GM19468 (cell line): ENCODE data around the gene MAN1C1.

Experiments
- ATAC-seq: cut with Tn5 transposase; IDR thresholded peaks from one replicate; pipeline ENCODE4 v1.9.1; 2021; ENCODE audit warnings: mild to moderate bottlenecking, moderate library complexity, moderate number of reproducible peaks; ENCODE audit not compliant: unreplicated experiment; ENCODE audit errors: extremely low read depth

Gene MAN1C1

DNA sequence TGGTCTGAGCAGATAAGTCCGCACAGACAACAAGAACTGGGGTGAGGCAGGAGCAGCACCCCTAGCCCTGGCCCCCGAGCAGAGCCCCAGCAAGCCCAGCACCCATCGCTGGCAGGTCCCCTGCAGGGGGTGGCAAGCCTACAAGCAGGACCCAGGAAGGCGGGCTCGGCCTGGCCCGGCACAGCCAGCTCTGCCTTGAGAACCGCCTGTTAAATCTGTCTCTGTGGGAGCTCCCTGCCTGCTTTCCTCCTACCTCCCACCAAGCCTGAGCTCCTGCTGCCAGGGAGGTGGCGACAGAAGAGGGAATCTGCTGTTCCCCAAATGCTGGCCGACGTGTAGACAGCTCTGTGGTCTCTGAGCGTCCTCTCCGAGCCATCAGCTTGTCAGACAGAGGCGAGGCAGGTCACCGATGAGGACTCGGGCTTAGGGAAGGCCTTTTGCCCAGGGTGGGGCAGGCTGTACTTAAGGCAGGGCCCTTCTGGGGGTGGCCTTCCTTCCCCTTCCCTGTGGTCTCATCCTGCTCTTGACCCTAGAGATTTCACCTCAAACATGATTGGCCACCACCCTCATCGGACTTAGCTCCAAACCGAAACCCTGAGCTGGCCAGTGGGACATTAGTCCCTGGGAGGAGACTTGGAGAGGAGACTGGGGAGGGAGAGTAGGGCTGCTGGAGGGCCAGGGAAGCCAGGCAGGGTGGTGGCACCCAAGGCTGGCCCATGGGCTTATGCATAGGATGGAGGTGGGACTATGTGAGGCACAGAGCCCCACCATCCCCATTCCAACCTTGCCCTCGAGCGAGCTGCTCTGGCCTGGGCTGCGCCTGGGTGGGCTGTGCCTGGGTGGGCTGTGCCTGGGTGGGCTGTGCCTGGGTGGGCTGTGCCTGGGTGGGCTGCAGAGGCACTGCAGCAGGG lies 191.1 kb downstream of the MAN1C1 start:
- no peak for ATAC-seq

DNA sequence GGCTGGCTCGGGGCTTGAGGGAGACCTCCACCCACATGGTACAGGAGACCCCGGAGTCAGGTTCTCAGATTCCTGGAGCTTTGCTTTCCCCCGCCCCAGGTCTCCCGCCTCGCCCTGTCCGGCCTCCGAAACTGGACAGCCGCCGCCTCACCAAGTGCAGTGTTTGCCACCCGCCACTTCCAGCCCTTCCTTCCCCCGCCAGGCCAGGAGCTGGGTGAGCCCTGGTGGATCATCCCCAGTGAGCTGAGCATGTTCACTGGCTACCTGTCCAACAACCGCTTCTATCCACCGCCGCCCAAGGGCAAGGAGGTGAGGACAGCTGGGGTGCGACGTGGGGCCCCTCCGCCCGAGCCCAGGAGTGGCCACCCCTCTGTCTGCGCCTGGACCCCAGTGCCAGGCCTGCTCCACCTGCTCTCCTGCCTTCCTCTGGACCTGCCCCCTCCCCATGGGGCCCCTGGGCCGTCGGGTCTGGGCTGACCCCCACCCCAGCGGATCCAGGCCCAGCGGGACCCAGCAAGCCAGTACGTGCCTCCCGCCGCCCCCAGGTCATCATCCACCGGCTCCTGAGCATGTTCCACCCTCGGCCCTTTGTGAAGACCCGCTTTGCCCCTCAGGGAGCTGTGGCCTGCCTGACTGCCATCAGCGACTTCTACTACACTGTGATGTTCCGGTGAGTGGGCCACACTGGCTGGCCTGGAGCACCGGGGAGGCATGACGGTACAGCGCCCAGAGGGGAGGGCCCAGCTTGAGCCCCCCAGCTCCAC lies 192.1 kb downstream of the MAN1C1 start:
- no peak for ATAC-seq

DNA sequence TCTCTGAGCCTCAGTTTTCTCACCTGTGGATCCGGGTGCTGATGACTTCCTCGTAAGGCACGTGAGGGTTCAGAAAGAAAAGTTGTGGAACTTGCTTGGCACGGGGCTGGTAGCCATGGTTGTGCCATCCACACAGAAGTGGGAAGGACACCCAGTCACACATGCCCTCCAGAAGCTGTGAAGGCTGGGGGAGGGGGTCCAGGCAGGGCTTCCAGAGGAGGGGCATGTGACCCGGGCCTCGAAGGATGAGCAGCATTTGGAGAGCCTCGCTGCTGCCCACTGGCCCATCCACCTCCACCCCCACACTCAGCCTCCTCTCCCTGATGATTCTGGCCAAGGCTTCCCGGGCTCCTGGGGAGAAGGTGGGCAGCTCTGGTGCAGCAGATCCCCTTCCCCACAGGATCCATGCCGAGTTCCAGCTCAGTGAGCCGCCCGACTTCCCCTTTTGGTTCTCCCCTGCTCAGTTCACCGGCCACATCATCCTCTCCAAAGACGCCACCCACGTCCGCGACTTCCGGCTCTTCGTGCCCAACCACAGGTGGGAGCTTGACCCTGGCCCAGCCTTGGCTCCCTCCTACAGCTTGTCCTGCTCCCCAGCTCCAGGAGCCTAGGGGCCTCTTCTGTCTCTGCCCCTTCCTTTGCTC lies 192.8 kb downstream of the MAN1C1 start:
- no peak for ATAC-seq

DNA sequence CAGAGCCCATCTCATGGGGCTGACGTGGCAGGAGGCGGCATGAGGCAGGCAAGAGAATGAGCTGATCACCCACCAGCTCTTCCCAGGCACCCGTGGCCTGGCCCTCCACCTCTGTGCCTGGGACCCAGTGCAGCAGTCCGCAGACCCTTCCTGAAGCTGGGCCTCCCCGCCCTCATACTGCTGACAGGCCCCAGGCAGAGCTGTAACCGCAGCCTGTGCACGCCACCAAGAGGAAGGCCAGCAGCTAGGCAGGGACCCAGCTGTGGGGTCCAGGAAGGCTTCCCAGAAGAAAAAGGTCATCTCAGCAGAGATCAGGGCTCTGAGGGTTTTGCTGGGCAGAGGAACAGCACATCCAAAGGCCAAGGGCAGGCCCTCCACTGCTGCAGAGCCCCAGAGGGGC lies 193.3 kb downstream of the MAN1C1 start:
- no peak for ATAC-seq

DNA sequence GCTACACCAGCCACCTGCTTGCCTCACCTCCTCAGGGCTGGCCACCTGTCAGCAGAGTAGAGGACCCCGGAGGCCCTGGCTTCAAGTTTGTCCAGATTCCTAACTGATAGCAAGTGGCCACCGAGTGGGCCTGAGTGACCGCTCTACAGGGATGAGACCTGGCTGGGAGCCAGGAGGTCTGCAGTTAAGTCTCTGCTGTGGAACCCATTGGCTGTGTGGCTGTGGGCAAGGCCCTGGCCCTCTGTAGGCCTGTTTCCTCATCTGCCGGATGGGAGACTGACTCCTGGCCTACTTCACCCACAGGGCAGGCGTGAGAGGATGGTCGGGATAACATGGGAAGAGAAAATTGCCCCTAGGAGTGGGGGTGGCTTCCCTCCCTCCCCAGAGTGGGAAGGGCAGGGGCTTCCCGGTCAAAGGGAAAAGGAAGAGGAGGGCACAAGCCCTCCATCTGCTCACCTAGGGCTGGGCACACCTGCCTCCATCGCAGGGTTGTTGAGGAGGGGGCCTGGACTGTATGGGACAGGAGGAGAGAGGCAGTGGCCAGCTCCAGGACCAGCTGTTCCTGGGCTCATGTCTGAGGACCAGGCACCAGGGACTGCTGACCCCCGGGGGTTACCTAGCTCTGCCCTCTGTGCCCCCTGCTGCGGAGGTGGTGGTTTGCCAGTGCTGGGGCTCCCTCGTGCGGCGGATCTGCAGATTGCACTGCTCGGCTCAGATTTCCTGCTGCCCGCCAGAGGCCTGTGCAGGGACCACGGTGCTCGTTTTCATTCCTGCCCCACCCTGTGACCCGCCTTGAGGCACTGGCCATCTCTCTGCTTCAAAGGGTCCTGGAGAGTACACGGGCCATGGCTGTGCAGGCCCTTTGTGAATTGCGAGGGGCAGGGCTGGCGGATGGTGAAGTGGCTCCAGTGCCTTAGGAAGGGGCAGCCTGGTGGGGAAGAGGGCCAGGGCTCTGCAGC lies 194.0 kb downstream of the MAN1C1 start:
- no peak for ATAC-seq

DNA sequence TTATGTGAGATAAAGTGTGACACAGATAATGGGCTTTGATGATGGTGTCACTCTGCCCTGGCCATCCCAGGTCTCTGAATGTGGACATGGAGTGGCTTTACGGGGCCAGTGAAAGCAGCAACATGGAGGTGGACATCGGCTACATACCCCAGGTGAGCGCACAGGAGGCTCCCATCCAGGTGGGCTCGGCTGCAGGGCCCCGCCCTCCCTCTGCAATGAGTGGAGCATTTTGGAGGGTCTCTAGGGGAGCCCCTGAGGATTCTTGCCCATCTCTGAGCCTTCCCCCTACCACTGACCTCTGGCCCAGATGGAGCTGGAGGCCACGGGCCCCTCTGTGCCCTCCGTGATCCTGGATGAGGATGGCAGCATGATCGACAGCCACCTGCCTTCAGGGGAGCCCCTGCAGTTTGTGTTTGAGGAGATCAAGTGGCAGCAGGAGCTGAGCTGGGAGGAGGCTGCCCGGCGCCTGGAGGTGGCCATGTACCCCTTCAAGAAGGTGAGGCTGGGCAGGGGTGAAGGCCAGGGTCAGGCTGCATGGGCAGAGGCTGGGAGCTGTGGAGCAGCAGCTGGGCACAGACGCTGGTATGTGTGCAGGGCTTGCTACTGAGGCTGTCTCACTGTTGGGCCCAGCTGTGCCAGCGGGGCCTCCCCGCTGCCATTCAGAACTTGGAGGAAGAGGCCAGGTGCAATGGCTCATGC lies 194.9 kb downstream of the MAN1C1 start:
- no peak for ATAC-seq

DNA sequence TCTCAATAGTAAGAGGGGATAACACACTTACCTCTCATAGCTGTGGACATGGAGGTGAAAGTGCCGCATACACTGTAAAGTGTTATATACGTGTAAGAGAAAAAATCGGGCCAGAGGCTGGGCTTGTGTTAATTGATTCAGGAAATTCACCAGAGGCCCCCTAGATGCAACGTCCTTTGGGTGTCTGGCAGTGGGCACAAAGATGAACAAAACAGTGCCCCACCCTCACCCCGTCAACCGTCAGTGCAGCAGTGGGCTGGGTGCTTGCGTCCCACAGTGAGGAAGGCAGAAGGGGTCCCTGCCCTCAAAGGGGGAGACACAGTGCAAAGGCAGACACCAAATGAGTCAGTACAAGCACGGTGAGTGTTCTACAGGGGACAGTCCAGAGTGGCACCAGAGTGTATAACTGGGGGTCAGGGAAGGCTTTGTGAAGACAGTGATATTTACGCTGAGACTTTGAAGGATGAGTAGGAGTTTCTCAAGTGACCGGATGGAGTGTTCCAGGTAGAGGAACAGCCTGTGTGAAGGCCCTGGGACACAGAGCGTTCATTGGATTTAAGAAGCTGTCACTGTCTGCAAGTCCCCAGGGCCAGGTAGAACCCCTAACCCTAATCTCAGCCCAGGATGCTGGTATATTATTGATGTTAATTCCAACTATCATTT lies 196.6 kb downstream of the MAN1C1 start:
- no peak for ATAC-seq

DNA sequence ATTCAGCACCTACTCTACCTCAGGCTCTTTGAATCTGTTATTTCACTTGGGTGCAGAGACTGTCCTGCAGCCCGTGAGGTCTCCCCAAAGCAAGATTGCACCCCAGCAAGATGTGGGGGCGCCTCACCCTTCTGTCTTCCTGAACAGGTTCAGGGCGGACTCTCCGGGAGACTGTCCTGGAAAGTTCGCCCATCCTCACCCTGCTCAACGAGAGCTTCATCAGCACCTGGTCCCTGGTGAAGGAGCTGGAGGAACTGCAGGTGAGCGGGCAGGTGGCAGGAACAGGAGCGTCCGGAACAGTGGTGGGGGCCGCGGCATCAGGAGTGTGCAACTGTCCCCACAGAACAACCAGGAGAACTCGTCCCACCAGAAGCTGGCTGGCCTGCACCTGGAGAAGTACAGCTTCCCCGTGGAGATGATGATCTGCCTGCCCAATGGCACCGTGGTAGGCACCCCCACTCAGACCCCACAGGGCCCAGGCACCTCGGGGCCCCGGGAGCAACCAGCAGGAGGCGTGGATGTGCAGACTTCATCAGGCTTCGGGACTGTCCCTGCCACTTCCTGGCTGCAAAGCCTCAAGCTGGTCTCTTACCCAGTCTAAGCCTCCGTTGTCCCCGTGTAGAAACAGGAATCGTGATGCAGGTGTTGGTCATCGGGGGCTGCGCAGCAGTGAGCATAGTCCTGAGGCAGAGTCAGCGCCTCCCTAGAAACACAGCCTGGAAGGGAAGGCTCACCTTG lies 197.3 kb downstream of the MAN1C1 start:
- no peak for ATAC-seq

DNA sequence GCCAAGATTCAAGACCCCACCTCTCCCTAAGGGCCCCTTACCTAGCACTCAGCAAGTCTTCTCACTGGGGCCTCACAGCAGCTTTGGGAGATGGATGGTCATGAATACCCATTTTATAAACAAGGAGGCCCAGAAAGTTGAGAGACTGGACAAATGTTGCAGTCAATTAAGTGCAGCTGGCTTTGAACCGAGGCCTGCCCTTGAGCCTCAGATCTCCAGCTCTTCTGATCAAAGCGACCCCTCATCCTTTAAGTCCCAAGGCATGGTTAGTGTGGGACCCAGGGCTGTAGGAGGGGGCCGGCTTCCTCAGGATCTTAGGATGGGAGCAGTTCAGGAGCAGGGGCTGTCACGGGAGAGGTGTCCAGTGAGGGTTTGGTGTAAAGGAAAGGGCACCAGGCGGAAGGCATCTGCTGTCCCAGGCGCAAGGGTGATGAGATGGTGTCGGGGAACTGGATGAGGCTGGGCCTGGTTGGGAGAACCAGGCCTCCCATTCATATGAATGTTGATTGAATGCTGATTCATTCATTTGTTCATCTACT lies 198.0 kb downstream of the MAN1C1 start:
- ATAC-seq = no peak

DNA sequence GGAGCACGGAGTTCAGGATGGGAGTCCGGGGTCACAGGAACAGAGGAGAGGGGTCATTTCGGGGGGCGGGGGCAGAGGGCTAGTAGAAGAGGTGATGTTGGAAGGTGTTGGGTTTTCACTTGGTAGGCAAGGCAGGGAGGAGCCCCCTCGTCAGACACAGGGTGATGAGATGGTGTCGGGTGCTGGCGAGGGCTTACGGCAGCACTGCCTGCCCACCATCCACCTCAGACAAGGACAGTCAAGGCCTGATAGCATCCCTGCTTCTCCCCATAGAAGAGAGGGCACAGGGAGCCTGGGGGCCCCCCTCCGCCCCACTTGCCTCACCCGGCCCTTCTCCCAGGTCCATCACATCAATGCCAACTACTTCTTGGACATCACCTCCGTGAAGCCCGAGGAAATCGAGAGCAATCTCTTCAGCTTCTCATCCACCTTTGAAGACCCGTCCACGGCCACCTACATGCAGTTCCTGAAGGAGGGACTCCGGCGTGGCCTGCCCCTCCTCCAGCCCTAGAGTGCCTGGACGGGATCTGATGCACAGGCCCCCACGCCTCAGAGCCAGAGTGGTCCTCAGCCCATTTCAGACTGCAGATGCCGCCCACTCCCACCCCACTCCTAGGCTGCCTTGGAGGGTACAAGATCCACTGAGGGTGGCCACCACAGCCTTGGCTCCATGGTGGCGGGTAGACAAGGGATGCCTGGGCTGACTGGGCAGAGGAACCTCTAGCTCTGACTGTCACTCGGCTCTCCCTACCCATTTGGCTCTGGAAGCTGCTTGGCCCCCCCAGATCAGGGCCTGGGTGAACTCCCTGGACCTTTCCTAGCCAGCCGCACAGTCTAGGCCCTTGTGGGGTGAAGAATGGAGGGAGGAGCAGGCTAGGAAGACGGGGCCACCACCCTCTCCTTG lies 198.9 kb downstream of the MAN1C1 start:
- no peak for ATAC-seq

DNA sequence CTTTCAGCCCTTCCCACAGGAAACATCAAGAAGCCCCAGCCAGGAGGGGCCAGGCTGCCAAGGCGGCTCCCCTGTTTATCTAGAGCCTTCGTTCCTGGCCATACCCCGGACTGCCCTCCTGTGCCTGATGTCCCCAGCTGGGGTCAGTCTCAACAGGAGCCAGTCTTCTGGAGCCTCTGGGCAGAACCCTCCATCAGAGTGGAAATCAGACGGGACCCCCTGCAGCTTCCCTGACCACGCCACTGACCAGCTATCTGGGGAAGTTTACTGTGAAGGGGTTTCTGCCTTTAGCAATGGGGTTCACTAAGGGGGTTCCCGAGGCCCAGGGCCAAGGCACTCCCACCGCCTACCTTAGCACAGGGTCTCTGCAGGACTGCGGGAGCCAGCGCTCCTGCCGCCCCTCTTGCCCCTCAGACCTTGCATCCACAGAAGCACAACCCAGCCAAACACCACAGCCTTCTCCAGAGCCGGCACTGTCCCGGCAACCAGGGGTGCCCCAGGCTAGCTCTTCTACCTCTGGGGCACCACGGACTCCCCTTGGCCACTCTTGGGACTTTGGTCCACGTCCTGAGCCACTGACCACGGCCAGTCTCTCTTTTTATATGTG lies 199.6 kb downstream of the MAN1C1 start:
- no peak for ATAC-seq

DNA sequence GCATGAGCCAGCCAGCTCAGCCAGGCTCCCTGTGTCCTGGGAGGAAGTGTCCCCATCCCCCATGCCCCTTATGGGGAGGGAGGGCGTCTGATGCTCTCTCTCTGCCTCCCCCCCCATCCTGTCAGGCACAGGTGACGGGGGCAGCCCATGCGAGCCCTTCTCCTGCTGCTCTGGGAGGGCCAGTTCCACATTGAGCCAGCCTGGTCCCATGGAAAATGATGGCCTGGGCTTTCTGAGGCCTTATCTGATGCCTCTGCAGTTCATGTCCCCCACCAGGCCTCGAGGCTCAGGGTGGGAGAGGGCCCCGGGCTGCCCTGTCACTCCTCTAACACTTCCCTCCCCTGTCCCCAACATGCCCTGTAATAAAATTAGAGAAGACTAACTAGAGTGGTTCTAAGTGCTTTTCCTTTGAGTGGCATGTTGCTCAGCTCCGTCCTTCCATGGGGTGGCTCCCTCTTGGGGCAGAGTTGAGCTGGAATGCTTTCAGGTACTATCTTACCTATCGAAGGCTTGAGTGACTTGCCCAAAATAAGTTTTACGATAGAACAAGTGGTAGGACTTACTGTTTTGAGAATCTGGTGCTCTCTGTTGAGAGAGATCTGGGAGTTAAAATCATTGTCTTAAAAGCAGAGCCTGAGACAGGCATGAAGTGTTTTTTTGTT lies 201.4 kb downstream of the MAN1C1 start:
- no peak for ATAC-seq

DNA sequence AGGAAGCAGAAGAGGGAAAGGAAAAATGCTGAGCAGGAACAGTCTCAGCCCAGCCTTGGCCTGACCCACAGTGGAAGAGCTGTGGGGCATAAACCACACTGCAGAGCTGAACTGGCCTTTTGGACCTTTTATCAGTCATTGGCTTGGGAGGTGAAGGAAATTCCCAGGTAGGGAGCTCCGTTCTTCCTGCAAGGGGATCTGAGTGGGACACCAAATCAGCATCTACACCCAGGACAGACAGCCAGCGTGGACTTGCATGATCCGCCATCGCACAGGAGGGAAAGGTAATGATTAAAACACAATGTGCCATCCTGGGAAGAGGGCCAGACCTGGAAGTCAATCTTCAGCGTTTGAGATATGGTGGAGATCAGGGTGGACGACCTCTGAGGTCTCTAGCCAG lies 202.0 kb downstream of the MAN1C1 start:
- no peak for ATAC-seq

DNA sequence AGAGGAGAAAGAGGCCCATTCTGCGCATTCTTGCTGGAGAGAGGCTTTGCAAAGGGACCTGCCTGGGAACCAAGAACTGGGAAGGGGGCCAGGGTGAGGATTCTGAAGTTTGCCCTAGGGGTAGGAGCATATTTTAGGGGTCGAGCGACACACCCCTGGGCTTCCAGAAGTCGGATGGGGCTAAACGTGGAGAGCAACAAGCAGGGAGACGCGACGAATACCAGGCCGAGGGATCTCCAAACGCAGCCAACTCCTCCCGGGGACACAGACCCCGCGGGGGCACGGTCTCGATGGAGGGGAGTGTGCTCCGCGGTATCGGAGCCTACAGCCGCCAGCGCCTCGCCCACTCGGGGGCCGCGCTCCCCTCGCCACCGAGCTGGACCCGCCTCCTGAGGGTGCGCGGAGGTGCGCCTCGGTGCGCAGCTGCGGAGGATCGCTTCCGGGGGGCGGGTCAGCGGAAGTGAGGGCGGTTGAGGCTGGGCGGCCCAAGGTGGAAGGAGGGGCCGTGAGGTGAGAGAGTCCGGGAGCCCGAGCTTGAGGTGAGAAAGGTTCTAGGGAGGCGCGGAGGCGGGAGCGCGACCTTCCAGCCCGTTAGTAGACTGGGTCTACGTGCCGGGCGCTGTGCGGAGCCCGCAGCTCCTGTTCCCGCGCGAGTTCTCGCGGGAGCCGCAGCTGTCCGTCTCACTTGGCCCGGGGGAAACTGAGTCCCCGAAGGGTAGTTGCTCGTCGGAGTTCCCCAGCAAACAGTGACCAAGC lies 203.1 kb downstream of the MAN1C1 start, which contains the start of gene MTFR1L:
TSS of gene MTFR1L (plus strand) at position 464 of the 756 bp plus-strand sequence. CDS start 3,151 bp downstream, outside the sequence.
- ATAC-seq = peak; percentile 28
